Left lung (tissue), 14 donors: ENCODE measurements around the gene CKS1B. TPM values are rescaled to one million over a fixed set of nuclear protein-coding genes. Genes with fewer than 3 reads are reported as not detected.

ENCODE experiments used
- ATAC-seq: fragments of 200-7000 bp; cut with Tn5 transposase; one replicate; pipeline ENCODE4 v1.9.1; 2020; ENCODE audit warnings: moderate library complexity
- DNase-seq, 4 donors: peaks; one replicate each; pipeline ENCODE4 v3.0.0-alpha.2; 2013 to 2020
- H3K27ac ChIP-seq, 2 donors: fragments of 200-600 bp; sonication (generic) in 1 of 2; one replicate each; pipeline versions ENCODE4 v1.5.0 to v1.8.0; 2020 to 2021
- H3K27me3 ChIP-seq, 2 donors: fragments of 200-600 bp; sonication (generic) in 1 of 2; one replicate each; pipeline versions ENCODE4 v1.5.0 to v1.8.0; 2020 to 2021
- H3K36me3 ChIP-seq, 2 donors: fragments of 200-600 bp; sonication (generic) in 1 of 2; one replicate each; pipeline versions ENCODE4 v1.5.0 to v1.8.0; 2020 to 2021
- H3K4me1 ChIP-seq, 2 donors: fragments of 200-600 bp; one replicate each; pipeline ENCODE4 v1.8.0; 2021
- H3K4me3 ChIP-seq, 2 donors: fragments of 200-600 bp; sonication (generic) in 1 of 2; one replicate each; pipeline versions ENCODE4 v1.5.0 to v1.8.0; 2020 to 2021; ENCODE audit warnings: mild to moderate bottlenecking in 1 of 2
- H3K9me3 ChIP-seq, 2 donors: fragments of 200-600 bp; sonication (generic) in 1 of 2; one replicate each; pipeline versions ENCODE4 v1.5.0 to v1.8.0; 2020 to 2021
- CTCF ChIP-seq, 2 donors: fragments of 200-600 bp; sonication (generic) in 1 of 2; IDR thresholded peaks; one replicate each; pipeline versions ENCODE4 v1.5.0 to v1.8.0; 2021; ENCODE audit warnings: antibody characterized with exemption in 2 of 2
- intact Hi-C, 2 donors: fragments of 100-400 bp; cut with DNase I; formaldehyde crosslinking; loops; one replicate each; pipeline versions ENCODE4 v1.11.2 to v1.14.2; 2022
- long read RNA-seq, 12 donors: library from polyadenylated mRNA in 2 of 12; unstranded in 2 of 12; transcript quantifications; one replicate each; pipeline ENCODE4 v2.0.0 and lab custom pipeline, GENCODE V29; 2019 to 2026
- polyA plus RNA-seq, 6 donors: library from polyadenylated mRNA; unstranded; fragments of 120-200 nt; gene quantifications; one replicate each; pipeline ENCODE4 v1.2.1, GENCODE V29; 2013; ENCODE audit not compliant: insufficient read length in 6 of 6
- total RNA-seq, 2 donors: library from RNA; stranded (reverse); fragmentation: NEBNext Ultra II Directional; extraction: Animal tissue kit (Norgen Biotek cat#: 25700); gene quantifications; one replicate each; pipeline ENCODE4 v1.2.1, GENCODE V29; 2021
- donor health status: DM: no; HTN: yes; CAD: no.
- donor health status: DM: no; HTN: no; CAD: no.

CKS1B gene
- total RNA-seq, result 10 to 100 TPM; 29.7 to 40.8 TPM
- 100 to 1,000 TPM in 3 of 6 donors, 10 to 100 TPM in 3; 86.0 to 141 (median 100) TPM for polyA plus RNA-seq
- long read RNA-seq, donor 1, transcript CKS1B-201 (3 exons, 759 nt), result major isoform, 114 of 128 reads
- long read RNA-seq, donor 1, partial matches to known transcripts, result 0 of 128 reads
- long read RNA-seq, donor 1, other reads (novel, unspliced or antisense), result 10 of 128 reads
- long read RNA-seq, donor 2, transcript CKS1B-201 (3 exons, 759 nt), result major isoform, 82 of 89 reads
- long read RNA-seq, donor 2, partial matches to known transcripts, result 0 of 89 reads
- long read RNA-seq, donor 2, other reads (novel, unspliced or antisense), result 0 of 89 reads
- long read RNA-seq, donor 3, transcript CKS1B-201 (3 exons, 759 nt), result major isoform, 108 of 117 reads
- long read RNA-seq, donor 3, partial matches to known transcripts, result 0 of 117 reads
- long read RNA-seq, donor 3, other reads (novel, unspliced or antisense), result 7 of 117 reads
- long read RNA-seq, donor 4, transcript CKS1B-201 (3 exons, 759 nt), result major isoform, 24 of 32 reads
- long read RNA-seq, donor 4, transcript CKS1B-204 (2 exons, 1,166 nt), result minor isoform, 7 of 32 reads
- long read RNA-seq, donor 4, partial matches to known transcripts, result 0 of 32 reads
- long read RNA-seq, donor 4, other reads (novel, unspliced or antisense), result 1 of 32 reads
- long read RNA-seq, donor 5, transcript CKS1B-201 (3 exons, 759 nt), result major isoform, 67 of 69 reads
- long read RNA-seq, donor 5, partial matches to known transcripts, result 0 of 69 reads
- long read RNA-seq, donor 5, other reads (novel, unspliced or antisense), result 0 of 69 reads
- long read RNA-seq, donor 6, transcript CKS1B-203 (3 exons, 912 nt), result minor isoform, 9 of 140 reads
- long read RNA-seq, donor 6, transcript CKS1B-201 (3 exons, 759 nt), result major isoform, 116 of 140 reads
- long read RNA-seq, donor 6, partial matches to known transcripts, result 0 of 140 reads
- long read RNA-seq, donor 6, other reads (novel, unspliced or antisense), result 12 of 140 reads
- long read RNA-seq, donor 7, transcript CKS1B-201 (3 exons, 759 nt), result major isoform, 54 of 57 reads
- long read RNA-seq, donor 7, partial matches to known transcripts, result 0 of 57 reads
- long read RNA-seq, donor 7, other reads (novel, unspliced or antisense), result 0 of 57 reads
- long read RNA-seq, donor 8, transcript CKS1B-201 (3 exons, 759 nt), result major isoform, 34 of 36 reads
- long read RNA-seq, donor 8, partial matches to known transcripts, result 0 of 36 reads
- long read RNA-seq, donor 8, other reads (novel, unspliced or antisense), result 0 of 36 reads
- long read RNA-seq, donor 9, partial matches to known transcripts, result 0 of 1 reads
- long read RNA-seq, donor 9, other reads (novel, unspliced or antisense), result 0 of 1 reads
- long read RNA-seq, donor 10, transcript CKS1B-201 (3 exons, 759 nt), result major isoform, 26 of 34 reads
- long read RNA-seq, donor 10, partial matches to known transcripts, result 0 of 34 reads
- long read RNA-seq, donor 10, other reads (novel, unspliced or antisense), result 3 of 34 reads
- long read RNA-seq, donor 11, transcript CKS1B-201 (3 exons, 759 nt), result major isoform, 31 of 33 reads
- long read RNA-seq, donor 11, partial matches to known transcripts, result 0 of 33 reads
- long read RNA-seq, donor 11, other reads (novel, unspliced or antisense), result 0 of 33 reads
- long read RNA-seq, donor 12, transcript CKS1B-201 (3 exons, 759 nt), result major isoform, 41 of 43 reads
- long read RNA-seq, donor 12, partial matches to known transcripts, result 0 of 43 reads
- long read RNA-seq, donor 12, other reads (novel, unspliced or antisense), result 0 of 43 reads

GRCh38 chr1:154974102-154974807, at the start of gene CKS1B:
CKS1B (plus strand) TSS chr1:154974681; CDS start chr1:154974746, 65 bp downstream.
- Histone ChIP-seq H3K27me3 (no peaks in the 10 kb centered on the region), H3K27ac (peak within 1 kb of the TSS; percentile 98 to 99), H3K9me3 (no peaks in the 10 kb centered on the region), H3K4me3 (peak within 1 kb of the TSS; percentile 63 to 68), H3K36me3 (peaks cover 0 to 6% of the 10 kb centered on the region in 2 donors), H3K4me1 (peaks cover 43 to 51% of the 10 kb centered on the region in 2 donors)
- DNase-seq (peak; percentile 92 to 100 (median 98)), ATAC-seq (peak; percentile 83)
- no peak for TF ChIP-seq CTCF (IDR thresholded peaks at IDR 0.05)
- intact Hi-C loops, result no loop called here

- H3K4me1 ChIP-seq, result no peaks in the 10 kb centered on the region
- no peak overlapping the region for H3K27ac ChIP-seq
- ATAC-seq, result no peak
- H3K9me3 ChIP-seq, result no peaks in the 10 kb centered on the region
- no peak for DNase-seq
- H3K27me3 ChIP-seq, result no peaks in the 10 kb centered on the region
- H3K36me3 ChIP-seq, result peaks cover 0 to 82% of the 10 kb centered on the region in 2 donors
- no peak overlapping the region for H3K4me3 ChIP-seq
- no peak for TF ChIP-seq CTCF (IDR thresholded peaks at IDR 0.05)
- intact Hi-C loops, result no loop called here
These were observed 48.9 kb upstream of the CKS1B start for GRCh38 chr1:154925335-154926170.

- Histone ChIP-seq H3K36me3 (peaks cover 0 to 87% of the 10 kb centered on the region in 2 donors), H3K4me1 (no peaks in the 10 kb centered on the region), H3K27me3 (no peaks in the 10 kb centered on the region), H3K4me3 (no peak overlapping the region), H3K9me3 (no peaks in the 10 kb centered on the region), H3K27ac (no peak overlapping the region)
- DNase-seq (no peak), ATAC-seq (no peak)
- TF ChIP-seq CTCF (IDR thresholded peaks at IDR 0.05), result no peak
- intact Hi-C loops, result no loop called here
These were observed 48.3 kb upstream of the CKS1B start for GRCh38 chr1:154926201-154926600.
